Measurements from ENCODE around the gene FBXO46. TPM values are rescaled to one million over a fixed set of nuclear protein-coding genes. Genes with fewer than 3 reads are reported as not detected.
"Not testable (repeated sequence)": the region's sequence is repeated elsewhere in the genome, so short reads cannot be mapped to it uniquely, and the experiment has no call there.

Gene FBXO46
- polyA plus RNA-seq, 4 donors: 13.3 to 19.0 (median 14.7) TPM

DNA sequence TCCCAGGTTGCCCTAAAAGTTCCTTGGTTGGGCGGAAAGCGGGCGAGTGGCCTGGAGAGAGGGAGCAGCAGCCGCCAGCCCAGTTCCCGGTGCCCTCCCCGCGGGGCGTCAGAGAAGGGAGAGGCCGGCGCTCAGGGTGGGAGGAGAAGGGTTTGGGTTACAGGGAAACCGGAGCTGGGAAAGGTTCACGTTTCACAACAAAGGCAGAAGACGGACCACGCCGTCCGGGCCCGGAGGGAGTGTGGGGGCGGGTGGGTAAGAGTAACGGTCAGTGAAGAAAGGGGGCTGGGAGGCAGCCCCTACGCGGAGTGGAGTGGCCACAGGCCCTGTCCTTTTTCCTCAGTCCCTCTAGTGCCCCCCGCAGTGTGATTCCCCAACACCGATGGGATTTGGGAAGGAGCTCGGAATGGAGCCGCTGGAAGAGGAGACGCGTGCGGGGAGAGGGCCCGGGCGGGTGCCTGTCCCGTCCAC is 36.7 kb upstream of the FBXO46 start:
- peak; percentile 71 to 85 (median 81) for DNase-seq (ENCODE audit: low read depth in 4 of 4, low spot score in 3 of 4)

- DNase-seq (ENCODE audit: low read depth in 4 of 4, low spot score in 3 of 4): no peak
Observed at GRCh38 chr19:45766869-45767346, 36.2 kb upstream of the FBXO46 start.

GRCh38 chr19:45766296-45766868 is 35.7 kb upstream of the FBXO46 start:
- DNase-seq (ENCODE audit: low read depth in 4 of 4, low spot score in 3 of 4): no peak

DNA sequence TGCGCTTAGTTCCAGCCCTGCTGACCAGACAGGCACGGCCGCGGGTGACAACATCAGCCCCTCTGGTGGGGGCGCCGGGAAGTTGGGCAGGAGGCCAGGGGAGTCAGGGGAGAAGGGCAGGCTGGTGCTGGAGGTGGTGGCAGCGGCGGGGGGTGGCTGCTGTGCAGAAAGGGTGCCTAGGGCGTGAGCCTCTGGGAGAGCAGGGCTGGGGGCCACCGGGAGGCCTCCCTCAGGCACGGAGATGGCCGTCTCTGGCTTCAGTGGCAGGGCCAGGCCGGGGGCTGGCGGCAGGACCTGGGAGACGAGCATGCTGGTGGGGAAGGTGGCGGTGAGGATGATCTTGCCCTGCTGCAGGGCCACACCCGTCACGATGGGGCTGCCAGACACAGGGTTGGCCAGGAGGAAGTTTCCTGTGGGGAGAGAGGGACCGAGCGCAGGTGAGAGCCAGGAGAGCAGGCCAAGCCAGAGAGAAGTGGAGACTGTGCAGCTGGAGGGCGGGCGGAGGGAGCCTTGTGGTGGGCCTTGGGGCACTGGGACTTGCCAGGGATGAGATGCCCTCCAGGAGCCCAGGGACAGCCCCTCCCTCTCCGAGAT is 35.1 kb upstream of the FBXO46 start:
- DNase-seq (ENCODE audit: low read depth in 4 of 4, low spot score in 3 of 4): no peak

GRCh38 chr19:45764945-45765701 is 34.4 kb upstream of the FBXO46 start:
- DNase-seq (ENCODE audit: low read depth in 4 of 4, low spot score in 3 of 4): no peak

DNA sequence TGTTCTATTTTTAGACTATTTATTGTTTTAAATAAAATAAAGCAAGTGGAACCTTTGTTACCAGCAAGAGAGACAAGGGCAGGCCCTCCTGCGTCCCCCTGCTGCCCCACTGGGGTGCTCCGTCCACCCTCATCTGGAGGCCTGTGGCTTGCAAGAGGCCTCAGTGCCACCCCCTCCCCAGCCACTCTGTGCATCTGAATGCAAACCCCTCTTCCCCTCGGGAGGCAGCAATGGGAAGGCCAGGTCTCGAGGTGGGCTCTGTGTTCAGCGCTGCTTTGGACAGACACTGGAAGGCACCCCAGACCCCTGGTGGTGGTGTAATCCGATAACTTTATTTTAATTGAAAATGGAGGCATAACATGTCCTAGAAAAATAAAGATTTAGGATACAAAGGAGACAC is 33.8 kb upstream of the FBXO46 start:
- DNase-seq (ENCODE audit: low read depth in 4 of 4, low spot score in 3 of 4): no peak

DNA sequence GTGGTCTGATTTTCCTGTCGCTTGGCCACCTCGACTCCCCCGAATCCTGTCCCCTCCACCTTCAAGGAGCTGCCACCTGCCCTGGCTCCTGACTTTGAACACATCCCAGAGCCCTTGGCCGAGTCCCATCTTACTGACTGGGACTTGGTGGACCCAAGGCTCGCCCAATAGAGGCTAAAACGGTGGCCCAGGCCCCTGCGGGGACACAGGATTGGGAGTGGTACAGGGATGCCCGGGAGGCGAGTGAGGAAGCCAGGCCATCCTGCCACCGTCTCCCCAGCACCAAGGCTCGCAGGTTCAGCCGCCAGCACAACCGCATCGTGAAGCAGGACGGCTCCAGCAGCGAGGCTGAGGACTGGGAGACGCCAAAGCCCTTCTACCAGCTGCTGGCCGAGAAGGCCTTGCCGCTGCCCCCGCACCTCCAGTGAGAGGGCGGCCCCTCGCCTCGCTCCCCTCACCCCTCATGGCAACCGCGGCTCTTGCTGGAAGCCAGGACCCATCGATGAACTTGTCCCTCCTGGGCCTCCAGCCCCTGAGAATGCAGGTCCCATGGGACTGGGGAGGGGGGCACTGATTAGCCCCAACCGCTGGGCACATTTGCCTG is 33.1 kb upstream of the FBXO46 start:
- DNase-seq (ENCODE audit: low read depth in 4 of 4, low spot score in 3 of 4): no peak

DNA sequence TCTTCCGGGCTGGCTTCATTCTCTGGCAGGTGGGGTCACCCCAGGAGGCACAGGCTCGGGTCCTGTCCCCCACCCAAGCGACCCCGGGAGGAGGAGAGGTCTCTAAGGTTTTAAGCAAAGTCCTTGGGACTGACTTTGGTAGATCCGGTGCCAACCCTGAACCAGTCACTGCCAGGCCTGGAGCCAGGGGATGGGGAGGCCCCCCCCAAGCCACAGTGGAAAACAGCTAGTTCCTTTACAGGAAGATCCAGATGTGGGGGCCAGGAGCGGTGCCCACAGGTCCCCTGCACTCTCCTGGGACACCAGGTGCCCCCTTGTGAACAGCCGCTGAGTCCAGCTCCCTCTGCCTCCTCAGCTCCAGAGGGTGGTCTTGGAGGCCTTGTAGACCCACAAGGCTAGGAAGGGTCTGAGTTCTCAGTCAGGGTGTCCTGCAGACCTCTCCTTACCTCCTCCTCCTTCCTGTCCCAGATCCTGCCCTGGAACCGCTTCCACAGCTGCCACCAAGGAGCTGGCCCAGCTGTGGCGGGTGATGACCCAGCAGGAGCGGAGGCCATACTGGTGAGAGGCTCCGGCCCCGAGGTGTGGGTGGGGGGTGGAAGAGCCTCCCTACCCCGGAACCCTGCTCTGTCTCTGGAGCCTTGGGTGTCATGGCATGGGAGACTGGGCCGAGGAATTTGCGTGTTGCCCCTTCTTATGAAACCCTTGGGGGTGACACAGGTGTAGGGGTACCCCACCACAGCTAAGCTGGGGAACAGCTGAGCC is 32.4 kb upstream of the FBXO46 start:
- DNase-seq (ENCODE audit: low read depth in 4 of 4, low spot score in 3 of 4): no peak

GRCh38 chr19:45761714-45762113 is 31.0 kb upstream of the FBXO46 start:
- no peak for DNase-seq (ENCODE audit: low read depth in 4 of 4, low spot score in 3 of 4)

DNA sequence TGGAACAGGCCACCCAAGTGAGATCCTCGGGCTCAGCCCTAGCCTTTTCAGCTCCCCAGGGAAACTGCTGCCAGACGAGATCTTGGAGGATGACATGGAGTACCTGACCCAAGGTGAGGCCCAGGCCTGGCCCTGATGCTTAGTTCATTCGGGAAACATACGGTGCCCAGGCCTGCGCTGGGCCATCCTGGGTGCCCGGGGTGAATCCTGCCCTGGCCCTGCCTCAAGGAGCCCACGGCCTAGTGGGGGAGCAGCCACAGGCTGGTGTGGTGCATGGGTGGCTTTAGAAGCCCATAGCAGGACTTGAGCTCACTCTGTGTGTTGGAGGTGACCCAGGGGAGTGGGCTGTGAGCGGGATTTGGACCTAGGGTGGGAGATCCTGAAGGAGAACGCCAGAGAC is 28.2 kb upstream of the FBXO46 start:
- no peak for DNase-seq (ENCODE audit: low read depth in 4 of 4, low spot score in 3 of 4)

GRCh38 chr19:45757695-45758094 is 27.0 kb upstream of the FBXO46 start:
- no peak for DNase-seq (ENCODE audit: low read depth in 4 of 4, low spot score in 3 of 4)

DNA sequence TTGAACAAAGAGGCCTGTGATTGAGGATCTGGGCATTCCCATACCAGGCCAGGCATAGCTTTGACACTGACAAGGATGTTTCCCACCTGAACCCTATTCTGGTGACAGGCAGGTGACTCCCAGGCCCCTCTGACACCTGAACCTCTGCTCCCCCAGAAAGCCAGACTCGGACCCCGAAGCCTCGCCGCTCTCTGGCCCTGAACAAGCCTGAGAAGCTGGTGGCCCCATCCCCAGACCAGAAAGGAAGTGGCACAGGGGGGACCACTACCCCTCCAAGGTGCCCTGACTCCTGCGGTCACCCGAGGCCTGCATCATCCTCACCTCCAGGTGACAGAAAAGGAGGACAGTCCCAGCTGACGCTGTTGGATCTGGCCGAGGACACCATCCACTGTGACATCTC is 23.6 kb upstream of the FBXO46 start:
- DNase-seq (ENCODE audit: low read depth in 4 of 4, low spot score in 3 of 4): no peak

DNA sequence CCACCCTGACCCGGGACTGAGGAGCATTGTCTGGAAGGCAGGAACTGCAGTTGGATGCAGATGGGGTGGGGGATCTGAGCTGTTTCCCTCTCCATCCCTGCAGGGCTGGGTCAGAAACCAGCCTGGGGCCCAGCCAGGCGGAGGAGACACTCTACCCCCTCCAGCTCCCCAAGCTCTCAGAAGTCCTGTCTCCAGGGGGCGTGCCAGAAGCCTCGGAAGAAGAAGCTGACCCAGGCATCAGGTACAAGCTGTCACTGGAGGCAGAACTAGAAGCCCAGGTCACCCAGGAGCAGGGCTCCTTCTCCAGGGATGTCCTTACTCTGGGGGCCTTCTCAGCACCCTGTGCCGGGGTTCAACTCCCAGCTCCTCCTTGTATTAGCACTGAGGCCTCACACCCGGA is 22.9 kb upstream of the FBXO46 start:
- DNase-seq (ENCODE audit: low read depth in 4 of 4, low spot score in 3 of 4): no peak

DNA sequence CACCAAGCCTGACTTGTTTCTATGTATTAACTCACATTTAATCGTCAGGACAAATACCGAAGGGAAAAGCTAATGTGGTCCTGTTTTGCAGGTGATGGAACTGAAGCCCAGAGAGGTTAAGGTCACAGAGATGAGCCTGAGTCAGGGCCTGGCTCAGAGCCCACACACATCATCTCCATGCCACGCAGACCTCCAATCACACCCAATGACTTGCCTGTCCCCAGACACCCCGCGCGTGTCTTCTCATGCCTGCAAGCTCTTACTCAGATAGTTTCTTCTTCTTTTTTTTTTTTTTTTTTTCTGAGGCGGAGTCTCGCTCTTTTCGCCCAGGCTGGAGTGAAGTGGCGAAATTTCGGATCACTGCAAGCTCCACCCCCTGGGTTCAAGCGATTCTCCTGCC is 21.9 kb upstream of the FBXO46 start:
- DNase-seq (ENCODE audit: low read depth in 4 of 4, low spot score in 3 of 4): no peak

DNA sequence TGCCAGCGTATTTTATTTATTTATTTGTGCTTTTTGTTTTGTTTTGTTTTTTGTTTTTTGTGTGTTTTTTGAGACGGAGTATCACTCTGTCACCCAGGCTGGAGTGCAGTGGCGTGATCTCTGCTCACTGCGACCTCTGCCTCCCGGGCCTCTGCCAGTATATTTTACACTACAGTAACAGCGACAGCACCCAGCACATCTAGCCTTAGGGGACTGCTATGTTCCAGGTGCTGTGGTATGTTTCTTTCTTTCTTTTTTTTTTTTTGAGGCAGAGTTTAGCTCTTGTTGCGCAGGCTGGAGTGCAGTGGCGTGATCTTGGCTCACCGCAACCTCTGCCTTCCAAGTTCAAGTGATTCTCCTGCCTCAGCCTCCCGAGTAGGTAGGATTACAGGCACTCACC is 20.8 kb upstream of the FBXO46 start:
- DNase-seq (ENCODE audit: low read depth in 4 of 4, low spot score in 3 of 4): not testable (repeated sequence)

DNA sequence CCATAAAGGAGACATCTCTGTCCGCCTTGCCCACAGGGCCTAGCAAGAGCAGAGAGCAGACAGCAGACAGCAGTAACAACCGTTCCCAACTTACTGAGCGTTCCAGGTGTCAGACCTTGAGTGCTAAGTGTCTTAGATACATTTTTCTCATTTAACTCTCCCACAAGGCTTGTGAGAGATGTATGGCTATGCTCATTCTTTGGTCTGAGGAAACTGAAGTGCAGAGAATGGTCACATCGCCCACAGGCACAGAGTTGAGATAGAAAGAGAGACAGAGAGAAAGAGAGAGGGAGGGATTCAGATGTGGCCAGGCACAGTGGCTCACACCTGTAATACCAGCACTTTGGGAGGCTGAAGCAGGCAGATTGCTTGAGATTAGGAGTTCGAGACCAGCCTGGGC is 16.8 kb upstream of the FBXO46 start:
- DNase-seq (ENCODE audit: low read depth in 4 of 4, low spot score in 3 of 4): no peak

GRCh38 chr19:45746866-45747265 is 16.2 kb upstream of the FBXO46 start:
- no peak for DNase-seq (ENCODE audit: low read depth in 4 of 4, low spot score in 3 of 4)

GRCh38 chr19:45745606-45746005 is 14.9 kb upstream of the FBXO46 start:
- no peak for DNase-seq (ENCODE audit: low read depth in 4 of 4, low spot score in 3 of 4)

DNA sequence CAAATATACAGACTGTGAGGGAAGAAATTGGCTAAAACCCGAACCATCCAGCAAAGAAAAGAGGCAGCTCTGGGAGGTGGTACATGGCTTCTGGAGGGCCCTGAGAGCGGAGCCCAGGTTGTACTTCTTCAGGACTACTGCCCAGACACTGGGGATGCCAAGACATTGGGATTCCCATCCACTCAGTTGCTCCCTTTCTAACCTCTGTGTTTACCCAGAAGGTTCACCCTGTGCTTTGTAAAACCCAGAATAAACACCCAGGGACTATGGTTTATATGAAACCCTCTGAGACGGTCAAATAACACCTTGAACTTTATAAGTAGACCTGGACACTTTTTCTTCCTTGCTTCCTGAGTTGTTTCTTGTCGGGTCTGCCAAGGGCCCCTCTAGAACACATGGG is 12.3 kb upstream of the FBXO46 start:
- DNase-seq (ENCODE audit: low read depth in 4 of 4, low spot score in 3 of 4): no peak

- DNase-seq (ENCODE audit: low read depth in 4 of 4, low spot score in 3 of 4): no peak
Observed at GRCh38 chr19:45739498-45740439, 9.1 kb upstream of the FBXO46 start.
